ENCODE data around the gene SUCLG2. TPM values are rescaled to one million over a fixed set of nuclear protein-coding genes. Genes with fewer than 3 reads are reported as not detected.

SUCLG2 gene
- total RNA-seq, 1 experiment from 2014 or later, result 59.4 TPM

DNA sequence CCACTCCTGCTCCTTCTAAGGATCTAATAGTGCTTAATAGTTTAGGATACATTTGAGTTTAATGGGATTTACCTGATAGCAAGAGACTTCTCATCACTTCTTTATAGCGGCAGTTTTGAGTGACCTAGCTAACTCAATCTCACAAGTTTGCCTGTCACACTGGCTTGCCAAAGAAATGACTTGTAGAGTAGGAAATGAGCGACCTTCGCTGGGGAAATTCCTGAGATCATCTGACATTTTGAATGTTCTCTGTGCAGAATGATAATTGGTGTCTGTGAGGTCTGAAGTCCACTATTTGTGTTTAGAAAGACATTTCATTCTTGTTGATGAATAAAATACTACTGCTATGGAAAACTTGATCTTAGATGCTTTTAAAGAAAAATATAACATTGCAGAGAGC is 30.3 kb downstream of the SUCLG2 start:
- Histone ChIP-seq H3K4me2 (no peak overlapping the region), H3K36me3 (ENCODE audit: low read depth) (no peaks in the 10 kb centered on the region), H2AFZ (no peak overlapping the region), H3K27ac (no peak overlapping the region), H3K79me2 (ENCODE audit: low read depth) (no peaks in the 10 kb centered on the region), H3F3A (ENCODE audit: insufficient read depth, low read depth) (no peaks in the 10 kb centered on the region), H3K4me3 (no peak overlapping the region), H4K20me1 (ENCODE audit: insufficient read depth) (no peaks in the 10 kb centered on the region), H3K9me2 (ENCODE audit: insufficient read depth) (no peaks in the 10 kb centered on the region), H3K4me1 (replicated peaks; ENCODE audit: insufficient read depth) (no peaks in the 10 kb centered on the region), H3K9me3 (ENCODE audit: insufficient read depth, low read depth) (no peaks in the 10 kb centered on the region), H3K27me3 (ENCODE audit: insufficient read depth, low read depth) (no peaks in the 10 kb centered on the region)
- ChIA-PET POLR2A (ENCODE audit: unreplicated experiment) (no interaction called here), CTCF (no interaction called here)
- BruUV-seq (replicated peaks), result no TSS peak
- intact Hi-C loops (cut with micrococcal nuclease; ENCODE audit: unreplicated experiment), result no loop called here
- no peak for DNase-seq
- no peak for TF ChIP-seq EZH2 (IDR thresholded peaks at IDR 0.05; ENCODE audit: low read depth)
- TF ChIP-seq, protein P1, sequence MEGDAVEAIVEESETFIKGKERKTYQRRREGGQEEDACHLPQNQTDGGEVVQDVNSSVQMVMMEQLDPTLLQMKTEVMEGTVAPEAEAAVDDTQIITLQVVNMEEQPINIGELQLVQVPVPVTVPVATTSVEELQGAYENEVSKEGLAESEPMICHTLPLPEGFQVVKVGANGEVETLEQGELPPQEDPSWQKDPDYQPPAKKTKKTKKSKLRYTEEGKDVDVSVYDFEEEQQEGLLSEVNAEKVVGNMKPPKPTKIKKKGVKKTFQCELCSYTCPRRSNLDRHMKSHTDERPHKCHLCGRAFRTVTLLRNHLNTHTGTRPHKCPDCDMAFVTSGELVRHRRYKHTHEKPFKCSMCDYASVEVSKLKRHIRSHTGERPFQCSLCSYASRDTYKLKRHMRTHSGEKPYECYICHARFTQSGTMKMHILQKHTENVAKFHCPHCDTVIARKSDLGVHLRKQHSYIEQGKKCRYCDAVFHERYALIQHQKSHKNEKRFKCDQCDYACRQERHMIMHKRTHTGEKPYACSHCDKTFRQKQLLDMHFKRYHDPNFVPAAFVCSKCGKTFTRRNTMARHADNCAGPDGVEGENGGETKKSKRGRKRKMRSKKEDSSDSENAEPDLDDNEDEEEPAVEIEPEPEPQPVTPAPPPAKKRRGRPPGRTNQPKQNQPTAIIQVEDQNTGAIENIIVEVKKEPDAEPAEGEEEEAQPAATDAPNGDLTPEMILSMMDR (conservative IDR thresholded peaks at IDR 0.05), result no peak

DNA sequence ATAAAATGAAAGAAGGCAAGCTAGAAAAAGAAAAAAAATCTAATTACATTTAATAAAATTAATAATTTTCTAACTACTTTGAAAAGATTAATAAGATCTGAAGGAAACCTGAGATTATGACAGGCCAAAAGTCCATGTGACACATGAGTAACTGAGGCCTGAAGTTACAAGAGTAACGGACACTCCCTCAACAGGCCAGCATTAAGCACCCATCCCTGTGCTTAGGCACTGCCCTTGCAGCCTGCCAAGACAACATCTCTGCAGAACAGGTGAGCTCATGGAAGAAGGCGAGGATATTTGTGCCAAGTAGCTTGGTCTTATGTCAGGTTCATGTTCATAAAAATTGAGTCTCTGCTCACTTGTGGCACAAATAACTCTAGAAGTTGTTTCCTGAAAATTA is 31.8 kb downstream of the SUCLG2 start:
- Histone ChIP-seq H3K79me2 (ENCODE audit: low read depth) (no peaks in the 10 kb centered on the region), H3K9me3 (ENCODE audit: insufficient read depth, low read depth) (no peaks in the 10 kb centered on the region), H3K27me3 (ENCODE audit: insufficient read depth, low read depth) (no peaks in the 10 kb centered on the region), H3K4me2 (no peak overlapping the region), H3K27ac (no peak overlapping the region), H3F3A (ENCODE audit: insufficient read depth, low read depth) (no peaks in the 10 kb centered on the region), H2AFZ (no peak overlapping the region), H4K20me1 (ENCODE audit: insufficient read depth) (no peaks in the 10 kb centered on the region), H3K4me1 (replicated peaks; ENCODE audit: insufficient read depth) (no peaks in the 10 kb centered on the region), H3K36me3 (ENCODE audit: low read depth) (no peaks in the 10 kb centered on the region), H3K9me2 (ENCODE audit: insufficient read depth) (no peaks in the 10 kb centered on the region), H3K4me3 (no peak overlapping the region)
- ChIA-PET CTCF (no interaction called here), POLR2A (ENCODE audit: unreplicated experiment) (no interaction called here)
- BruUV-seq (replicated peaks), result no TSS peak
- intact Hi-C loops (cut with micrococcal nuclease; ENCODE audit: unreplicated experiment), result no loop called here
- no peak for DNase-seq
- TF ChIP-seq, protein P1 (conservative IDR thresholded peaks at IDR 0.05), result no peak

DNA sequence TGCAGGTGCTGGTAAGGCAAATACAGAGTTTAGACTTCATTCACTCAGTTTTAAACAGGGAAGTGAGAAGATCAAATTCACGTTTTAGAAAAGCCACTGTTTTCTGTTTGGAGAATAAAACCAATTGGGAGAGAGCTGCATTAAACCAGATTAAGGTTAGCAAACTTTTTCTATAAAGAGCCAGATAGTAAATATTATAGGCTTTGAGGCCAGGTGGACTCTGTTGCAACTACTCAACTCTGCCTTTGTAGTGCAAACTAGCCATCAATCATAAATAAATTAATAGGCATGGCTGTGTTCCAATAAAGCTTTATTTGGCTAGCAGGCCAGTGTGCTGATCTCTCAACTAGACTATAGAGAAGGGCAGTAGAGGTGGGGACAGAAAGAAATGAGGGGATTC is 33.5 kb downstream of the SUCLG2 start:
- Histone ChIP-seq H3K79me2 (ENCODE audit: low read depth) (no peaks in the 10 kb centered on the region), H4K20me1 (ENCODE audit: insufficient read depth) (no peaks in the 10 kb centered on the region), H3K36me3 (ENCODE audit: low read depth) (no peaks in the 10 kb centered on the region), H3K4me2 (no peak overlapping the region), H3K27me3 (ENCODE audit: insufficient read depth, low read depth) (no peaks in the 10 kb centered on the region), H3K4me3 (no peak overlapping the region), H3K27ac (no peak overlapping the region), H3K4me1 (replicated peaks; ENCODE audit: insufficient read depth) (no peaks in the 10 kb centered on the region), H3K9me3 (ENCODE audit: insufficient read depth, low read depth) (no peaks in the 10 kb centered on the region), H3F3A (ENCODE audit: insufficient read depth, low read depth) (no peaks in the 10 kb centered on the region), H2AFZ (no peak overlapping the region), H3K9me2 (ENCODE audit: insufficient read depth) (no peaks in the 10 kb centered on the region)
- no peak for DNase-seq
- ChIA-PET CTCF (no interaction called here), POLR2A (ENCODE audit: unreplicated experiment) (no interaction called here)
- BruUV-seq (replicated peaks), result no TSS peak
- intact Hi-C loops (cut with micrococcal nuclease; ENCODE audit: unreplicated experiment), result no loop called here
- TF ChIP-seq, protein P1 (conservative IDR thresholded peaks at IDR 0.05), result no peak
- no peak for TF ChIP-seq EZH2 (IDR thresholded peaks at IDR 0.05; ENCODE audit: low read depth)
